Pericardium fibroblast (primary cell): ENCODE data around the gene IER2. TPM values are rescaled to one million over a fixed set of nuclear protein-coding genes. Genes with fewer than 3 reads are reported as not detected.

Experiments used
- total RNA-seq: library from RNA; depleted of rRNA; stranded (reverse); fragments of >200 nt; gene quantifications from 2 replicates; pipeline ENCODE4 v1.2.3, GENCODE V29; 2015

Gene IER2, protein sequence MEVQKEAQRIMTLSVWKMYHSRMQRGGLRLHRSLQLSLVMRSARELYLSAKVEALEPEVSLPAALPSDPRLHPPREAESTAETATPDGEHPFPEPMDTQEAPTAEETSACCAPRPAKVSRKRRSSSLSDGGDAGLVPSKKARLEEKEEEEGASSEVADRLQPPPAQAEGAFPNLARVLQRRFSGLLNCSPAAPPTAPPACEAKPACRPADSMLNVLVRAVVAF
- 107 and 135 TPM in 2 replicates for total RNA-seq

DNA sequence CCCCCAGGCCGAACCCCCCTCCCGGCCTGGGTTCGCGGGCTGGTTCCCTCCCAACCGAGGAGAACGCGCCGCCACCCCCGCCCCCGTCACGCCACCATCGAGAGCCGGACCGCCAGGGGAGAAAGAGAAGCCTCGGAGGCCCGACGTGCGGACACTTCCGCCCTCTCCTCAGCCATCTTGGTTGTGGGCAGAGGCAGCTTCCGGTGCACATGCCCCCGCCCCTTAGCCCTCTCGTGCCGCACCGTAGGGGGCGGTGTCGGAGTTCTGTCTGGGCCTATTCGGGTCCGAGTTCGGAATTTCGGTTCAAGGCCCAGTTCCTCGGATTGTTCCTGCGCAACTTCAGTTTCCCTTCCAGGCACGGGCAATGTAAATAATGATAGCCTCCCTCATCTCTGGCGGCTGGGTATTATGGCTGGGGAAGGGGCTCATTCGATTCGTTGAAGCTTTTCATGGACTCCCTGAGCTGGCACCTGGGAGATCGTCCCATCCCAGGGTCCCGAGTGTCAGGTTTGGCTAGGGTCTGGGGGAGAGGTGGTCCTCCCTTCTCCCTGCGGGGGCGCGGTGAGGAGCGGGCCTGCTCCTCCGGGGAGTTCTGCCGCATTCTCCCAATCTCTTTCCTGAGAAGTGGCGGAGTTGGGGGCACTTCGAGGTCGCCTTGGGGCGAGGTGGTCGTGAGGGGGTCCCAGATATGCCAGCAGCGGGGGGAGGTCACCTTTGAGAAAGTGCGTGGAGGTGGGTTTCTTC, at the start of gene IER2, which contains the start of gene STX10:
TSS of gene IER2 (plus strand) at position 225 of the 744 bp plus-strand sequence. CDS start 2,776 bp downstream, outside the sequence.
TSS of gene STX10 (minus strand) at position 189 of the 744 bp plus-strand sequence. CDS start 202 bp downstream, outside the sequence.

DNA sequence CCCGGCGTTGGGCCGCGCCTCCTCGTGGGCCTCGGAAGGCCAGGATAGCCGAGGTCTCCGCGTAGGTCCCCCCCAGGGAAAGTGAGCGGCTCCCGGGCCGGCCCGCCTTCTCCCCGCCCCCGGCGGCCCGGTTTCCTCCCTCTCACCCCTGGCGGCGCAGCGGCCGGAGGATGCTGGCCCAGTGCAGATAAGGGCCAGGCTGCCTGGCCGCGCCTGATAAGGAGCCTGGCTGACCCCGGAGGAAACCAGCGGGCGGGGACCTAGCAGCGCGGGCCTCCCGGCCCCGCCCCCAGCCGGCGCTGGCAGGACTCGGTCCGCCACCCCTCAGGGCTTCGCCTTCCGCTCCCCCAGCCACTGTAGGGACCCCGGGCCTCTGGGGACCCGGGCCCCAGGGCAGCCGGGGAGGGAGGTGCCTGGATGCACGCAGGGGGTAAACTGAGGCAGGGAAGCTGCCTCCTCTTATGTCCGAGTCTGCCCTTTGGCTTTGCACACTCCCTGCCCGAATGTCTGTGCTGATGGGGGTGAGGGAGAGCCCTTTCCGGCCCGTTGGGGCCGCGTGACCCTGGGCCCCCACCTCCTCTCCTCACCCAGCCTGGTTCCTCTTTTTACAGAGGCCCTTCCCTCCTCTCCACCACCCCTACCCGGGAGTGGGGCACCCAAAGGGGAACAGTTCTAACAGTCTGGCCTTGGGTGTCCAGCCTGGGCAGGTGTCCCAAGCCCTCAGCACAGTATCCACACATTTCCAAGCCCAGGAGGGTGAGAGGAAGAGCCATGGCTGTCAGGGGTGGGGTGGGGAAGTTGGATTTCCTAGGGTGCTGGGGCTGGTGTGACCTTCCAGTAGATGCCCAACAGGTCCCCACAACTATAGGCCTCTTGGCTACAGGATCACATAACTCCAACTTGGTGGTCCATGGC, 47.3 kb upstream of the IER2 start, which contains the start of gene LYL1:
TSS of gene LYL1 (minus strand) at position 193 of the 915 bp plus-strand sequence. CDS start 1,687 bp downstream, outside the sequence.

DNA sequence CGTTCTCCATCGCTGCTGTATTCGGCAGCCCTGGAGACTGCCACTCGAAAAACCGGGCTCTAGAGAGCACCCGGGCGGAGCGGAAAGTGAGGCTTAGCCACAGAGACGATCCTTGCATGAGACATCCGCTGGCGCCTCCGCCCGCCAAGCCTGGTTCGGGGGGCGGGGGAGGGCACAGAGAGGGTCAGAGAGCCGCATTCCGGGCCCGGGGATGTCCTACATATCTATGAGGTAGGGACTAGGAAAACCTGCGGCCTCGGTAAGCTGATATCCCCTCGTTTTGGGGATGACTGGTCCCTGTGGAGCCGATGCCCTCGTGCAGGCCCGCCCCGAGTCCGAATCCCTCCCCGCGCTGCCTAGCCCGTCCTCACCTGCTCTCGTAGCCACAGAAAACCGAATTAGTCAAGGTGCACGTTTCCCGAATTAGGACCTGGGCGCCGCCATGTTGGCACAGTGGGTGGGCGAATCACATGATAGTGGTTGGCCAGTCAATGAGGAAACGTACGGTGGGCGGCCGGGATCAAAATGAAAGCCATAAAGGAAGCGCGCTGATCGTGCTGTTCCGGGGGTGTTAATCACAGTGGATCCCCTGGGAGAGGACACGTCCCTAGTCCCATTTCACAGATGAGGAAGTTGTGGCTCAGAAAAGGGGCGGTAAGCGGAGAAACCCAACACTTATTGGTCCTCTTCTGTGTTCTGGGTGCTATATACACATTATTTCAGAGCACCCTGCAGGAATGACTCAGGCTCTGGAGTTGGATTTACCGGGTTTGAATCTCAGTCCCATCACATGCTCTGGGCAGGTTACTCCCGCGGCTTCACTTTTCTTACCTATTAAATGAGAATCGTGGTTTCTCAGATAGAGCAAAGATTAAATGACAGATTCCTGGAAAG, 33.7 kb upstream of the IER2 start, which contains the start of gene TRMT1:
TSS of gene TRMT1 (minus strand) at position 459 of the 894 bp plus-strand sequence. CDS start at position 118, 341 bp downstream.

DNA sequence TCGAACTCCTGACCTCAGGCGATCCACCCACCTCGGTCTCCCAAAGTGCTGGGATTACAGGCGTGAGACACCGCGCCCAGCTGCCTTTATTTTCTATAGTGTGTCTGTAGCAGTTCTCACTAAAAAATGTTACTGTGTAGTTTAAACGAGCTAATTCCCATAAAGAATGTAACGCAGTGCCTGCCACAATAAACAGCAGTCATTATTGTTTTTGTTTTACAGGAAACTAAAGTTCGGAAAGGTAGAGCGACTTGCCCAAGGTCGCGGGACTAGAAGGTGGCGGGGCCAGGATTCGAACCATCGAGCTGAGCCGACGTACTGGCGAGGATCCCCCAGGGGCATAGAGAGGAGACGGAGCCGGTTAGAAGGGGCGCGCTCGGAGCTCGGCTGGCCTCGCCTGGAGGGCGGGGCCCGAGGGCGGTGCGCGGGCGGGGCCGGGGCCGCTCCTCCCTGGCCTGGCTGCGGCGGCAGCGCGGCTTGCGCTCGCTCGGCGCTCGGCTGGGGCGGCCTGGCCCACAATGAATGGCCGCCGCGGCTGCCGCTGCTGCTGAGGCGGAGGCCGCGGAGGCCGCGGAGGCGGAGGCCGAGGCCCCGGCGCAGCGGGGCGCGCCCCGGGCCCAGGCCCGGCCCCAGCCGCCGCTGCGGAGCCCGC, 32.3 kb upstream of the IER2 start, which contains the start of gene NACC1:
TSS of gene NACC1 (plus strand) at position 493 of the 652 bp plus-strand sequence. CDS start 16,944 bp downstream, outside the sequence.

Other genes starting within 250 kb of the IER2 start
- gene SYCE2, start 231.1 kb upstream of the IER2 start, total RNA-seq: not detected in 2 replicates
- 42.8 and 50.0 TPM in 2 replicates for gene FARSA, start 216.7 kb upstream of the IER2 start, total RNA-seq
- gene CALR, start 211.8 kb upstream of the IER2 start, total RNA-seq: 809 and 1,214 TPM in 2 replicates
- gene RAD23A, start 204.5 kb upstream of the IER2 start, total RNA-seq: 60.3 and 70.8 TPM in 2 replicates
- 47.1 and 57.1 TPM in 2 replicates for gene GADD45GIP1, start 193.2 kb upstream of the IER2 start, total RNA-seq
- not detected in 2 replicates for gene DAND5, start 180.8 kb upstream of the IER2 start, total RNA-seq
- 60.2 and 89.2 TPM in 2 replicates for gene NFIX, start 154.9 kb upstream of the IER2 start, total RNA-seq
- gene LYL1, start 47.6 kb upstream of the IER2 start, total RNA-seq: 5.8 and 6.1 TPM in 2 replicates
- 23.3 and 38.0 TPM in 2 replicates for gene TRMT1, start 33.7 kb upstream of the IER2 start, total RNA-seq
- 37.4 and 49.7 TPM in 2 replicates for gene NACC1, start 32.1 kb upstream of the IER2 start, total RNA-seq
- gene STX10, start within 50 bp of the IER2 start, total RNA-seq: 54.9 and 59.7 TPM in 2 replicates